Aorta (tissue), 5 donors: Measurements from ENCODE around the gene VAV2. TPM values are rescaled to one million over a fixed set of nuclear protein-coding genes. Genes with fewer than 3 reads are reported as not detected.
A peak's percentile ranks its signal among the peaks of the same experiment; 100 is the strongest.

ENCODE experiments used
- ATAC-seq: fragments of 200-7000 bp; cut with Tn5 transposase; one replicate; pipeline ENCODE4 v1.9.1; 2022; ENCODE audit warnings: moderate library complexity; ENCODE audit not compliant: low FRiP score
- DNase-seq, 2 donors: peaks; one replicate each; pipeline ENCODE4 v3.0.0-alpha.2; 2020
- H3K27ac ChIP-seq, 2 donors: one replicate each; pipeline ENCODE4 v1.5.1; 2013; ENCODE audit warnings: low read length in 2 of 2, mild to moderate bottlenecking in 2 of 2, moderate library complexity in 2 of 2, control low read depth in 1 of 2, inconsistent platforms in 1 of 2, low read depth in 1 of 2
- H3K27me3 ChIP-seq, 2 donors: one replicate each; pipeline ENCODE4 v1.6.1; 2013; ENCODE audit warnings: control low read depth in 1 of 2, low read length in 1 of 2, mild to moderate bottlenecking in 1 of 2, moderate library complexity in 1 of 2; ENCODE audit not compliant: insufficient read depth in 2 of 2, control insufficient read depth in 1 of 2
- H3K36me3 ChIP-seq, 2 donors: one replicate each; pipeline ENCODE4 v1.6.1; 2013; ENCODE audit warnings: control low read depth in 1 of 2, low read length in 1 of 2, mild to moderate bottlenecking in 1 of 2; ENCODE audit not compliant: insufficient read depth in 2 of 2, control insufficient read depth in 1 of 2
- H3K4me1 ChIP-seq, 2 donors: one replicate each; pipeline ENCODE4 v1.6.1; 2013; ENCODE audit warnings: low read length in 2 of 2, control low read depth in 1 of 2, mild to moderate bottlenecking in 1 of 2, moderate library complexity in 1 of 2; ENCODE audit not compliant: insufficient read depth in 2 of 2, control insufficient read depth in 1 of 2
- H3K4me3 ChIP-seq, 2 donors: one replicate each; pipeline ENCODE4 v1.5.1; 2013; ENCODE audit warnings: low read length in 2 of 2, control low read depth in 1 of 2, mild to moderate bottlenecking in 1 of 2
- H3K9me3 ChIP-seq: one replicate; pipeline ENCODE4 v1.6.1; 2013; ENCODE audit warnings: mild to moderate bottlenecking, low read length; ENCODE audit not compliant: control insufficient read depth
- WGBS, 2 donors: extraction: QIAGEN DNeasy Blood & Tissue Kit; methylation state at CpG; one replicate each; pipeline ENCODE4 v1.1.7; 2013; 5-methylcytosine and 5-hydroxymethylcytosine counted together
- intact Hi-C, 2 donors: fragments of 100-400 bp; cut with DNase I; formaldehyde crosslinking; loops; one replicate each; pipeline versions ENCODE4 v1.14.2 to v1.15.0; 2022
- polyA plus RNA-seq, 2 donors: library from polyadenylated mRNA; stranded (reverse); fragments of 200-250 nt; gene quantifications; one replicate each; pipeline ENCODE4 v1.2.3, GENCODE V29; 2013
- total RNA-seq, 2 donors: library from RNA; stranded (reverse); fragmentation: NEBNext Ultra II Directional; extraction: Animal tissue kit (Norgen Biotek cat#: 25700); gene quantifications; one replicate each; pipeline ENCODE4 v1.2.1, GENCODE V29; 2021
- donor health status: healthy with polysubstance abuse.
- donor health status: Bipolar disorder and iron deficiency.
- donor health status: DM: no; HTN: no; CAD: no.
- donor health status: DM: no; HTN: no; CAD: no.
- donor health status: DM: yes; HTN: yes; CAD: no.

Gene VAV2
- total and polyA plus RNA-seq, 4 donors: 9.0 to 25.4 (median 11.8) TPM

DNA sequence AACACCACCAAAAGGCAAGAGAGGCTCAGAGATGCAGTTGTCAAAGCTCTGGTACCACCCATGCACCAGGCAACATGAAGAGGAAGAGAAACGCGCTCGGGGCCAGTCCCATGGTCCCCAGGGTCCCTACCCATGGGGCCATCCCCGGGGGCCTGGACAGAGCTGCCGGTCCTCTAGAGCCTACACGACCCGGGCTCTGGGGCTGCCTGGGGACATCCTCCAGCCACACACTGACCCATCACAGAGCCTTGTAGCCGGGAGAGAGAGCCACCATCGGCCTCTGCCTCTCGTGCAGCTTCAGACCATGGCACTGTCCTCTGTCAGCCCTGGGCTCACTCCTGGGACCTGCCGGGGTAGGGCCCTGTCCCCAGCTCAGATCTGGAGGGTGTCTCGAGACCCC, 23.7 kb downstream of the VAV2 start:
- H3K36me3 ChIP-seq: no peaks in the 10 kb centered on the region
- WGBS, 2 donors: 91 to 93% methylated on average over 12 of the region's 12 CpGs
- H3K9me3 ChIP-seq: no peaks in the 10 kb centered on the region
- DNase-seq (peak; percentile 22 to 76), ATAC-seq (peak; percentile 17)
- H3K4me1 ChIP-seq: no peaks in the 10 kb centered on the region
- H3K27me3 ChIP-seq: no peaks in the 10 kb centered on the region
- intact Hi-C loops: no loop called here
- H3K4me3 ChIP-seq: no peak overlapping the region
- H3K27ac ChIP-seq: no peak overlapping the region

DNA sequence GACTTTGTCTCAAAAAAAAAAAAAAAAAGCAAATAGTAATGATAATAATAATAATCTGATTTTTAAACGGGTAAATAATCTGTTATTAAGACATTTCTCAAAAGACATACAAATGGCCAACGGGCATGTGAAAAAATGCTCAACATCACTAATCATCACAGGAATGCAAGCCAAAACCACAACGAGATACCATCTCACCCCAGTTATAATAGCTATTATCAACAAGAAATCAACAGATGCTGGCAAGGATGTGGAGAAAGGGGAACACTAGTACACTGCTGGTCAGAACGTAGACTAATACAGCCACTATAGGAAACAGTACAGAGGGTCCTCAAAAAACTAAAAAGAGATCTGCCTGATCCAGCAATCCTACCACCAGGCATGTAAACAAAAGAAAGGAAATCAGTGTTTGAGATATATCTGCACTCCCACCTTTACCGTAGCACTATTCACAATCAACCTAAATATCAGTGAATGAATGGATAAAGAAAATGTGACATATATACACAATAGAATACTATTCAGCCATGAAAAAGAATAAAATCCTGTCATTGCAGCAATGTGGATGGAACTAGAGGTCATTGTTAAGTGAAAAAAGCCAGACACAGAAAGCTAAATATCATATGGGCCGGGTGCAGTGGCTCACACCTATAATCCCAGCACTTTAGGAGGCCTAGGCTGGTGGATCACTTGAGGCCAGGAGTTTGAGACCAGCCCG, 24.9 kb downstream of the VAV2 start:
- Histone ChIP-seq H3K9me3 (no peaks in the 10 kb centered on the region), H3K27ac (no peak overlapping the region), H3K27me3 (no peaks in the 10 kb centered on the region), H3K4me3 (no peak overlapping the region), H3K36me3 (no peaks in the 10 kb centered on the region), H3K4me1 (no peaks in the 10 kb centered on the region)
- WGBS, 2 donors: 91 to 94% methylated on average over 7 of the region's 7 CpGs
- intact Hi-C loops: no loop called here
- DNase-seq (no peak), ATAC-seq (no peak)

DNA sequence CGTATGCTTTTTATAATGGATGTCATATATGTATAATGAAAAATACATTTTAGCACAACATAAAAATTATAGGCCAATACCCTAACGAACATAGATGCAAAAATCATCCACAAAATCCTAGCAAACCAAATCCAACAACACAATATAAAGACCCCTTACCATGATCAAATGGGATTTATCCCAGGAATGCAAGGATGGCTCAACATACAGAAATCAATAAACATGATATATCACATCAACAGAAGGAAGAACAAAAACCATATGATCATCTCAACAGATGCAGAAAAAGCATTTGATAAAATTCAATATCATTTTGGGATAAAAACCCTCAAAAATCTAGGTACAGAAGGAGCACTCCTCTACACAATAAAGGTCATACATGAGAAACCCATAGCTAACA, 27.7 kb downstream of the VAV2 start:
- no peak for DNase-seq
- intact Hi-C loops: no loop called here
- Histone ChIP-seq H3K9me3 (no peaks in the 10 kb centered on the region), H3K4me1 (no peaks in the 10 kb centered on the region), H3K27ac (no peak overlapping the region), H3K36me3 (no peaks in the 10 kb centered on the region), H3K27me3 (no peaks in the 10 kb centered on the region), H3K4me3 (no peak overlapping the region)
- 96 to 97% methylated on average over 2 of the region's 2 CpGs for WGBS, 2 donors
- ATAC-seq: no peak

DNA sequence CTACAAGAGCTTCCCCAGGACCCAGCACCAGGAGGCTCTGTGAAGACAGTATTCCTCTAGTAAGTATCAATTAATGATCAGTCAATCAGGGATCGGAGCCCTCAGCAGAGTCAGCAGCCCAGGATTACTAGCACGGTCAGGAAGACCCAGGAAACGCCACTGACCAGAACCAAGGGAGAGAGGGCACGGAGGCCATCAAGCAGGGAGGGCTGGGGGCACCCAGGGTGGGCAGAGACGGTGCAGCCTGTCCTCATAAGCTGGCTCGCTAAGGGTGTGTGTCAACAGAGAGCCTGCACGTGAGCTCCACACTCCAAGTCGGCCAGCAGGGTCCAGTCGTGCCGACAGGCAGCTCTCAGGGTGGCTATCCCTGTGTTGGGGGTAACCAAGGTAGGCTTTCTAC, 29.0 kb downstream of the VAV2 start:
- no peaks in the 10 kb centered on the region for H3K4me1 ChIP-seq
- H3K36me3 ChIP-seq: no peaks in the 10 kb centered on the region
- 86 to 95% methylated on average over 10 of the region's 10 CpGs for WGBS, 2 donors
- DNase-seq (peak; percentile 31 to 57), ATAC-seq (no peak)
- no peaks in the 10 kb centered on the region for H3K27me3 ChIP-seq
- no peaks in the 10 kb centered on the region for H3K9me3 ChIP-seq
- intact Hi-C loops: no loop called here
- H3K4me3 ChIP-seq: no peak overlapping the region
- no peak overlapping the region for H3K27ac ChIP-seq

- ATAC-seq (no peak), DNase-seq (peak; percentile 29 to 65)
- WGBS, 2 donors: 81 to 90% methylated on average over 7 of the region's 7 CpGs
- H3K27ac ChIP-seq: no peak overlapping the region
- H3K36me3 ChIP-seq: no peaks in the 10 kb centered on the region
- no peaks in the 10 kb centered on the region for H3K9me3 ChIP-seq
- no peaks in the 10 kb centered on the region for H3K4me1 ChIP-seq
- no peak overlapping the region for H3K4me3 ChIP-seq
- intact Hi-C loops: no loop called here
- H3K27me3 ChIP-seq: no peaks in the 10 kb centered on the region
These were observed 29.8 kb downstream of the VAV2 start for GRCh38 chr9:133962341-133962740.

DNA sequence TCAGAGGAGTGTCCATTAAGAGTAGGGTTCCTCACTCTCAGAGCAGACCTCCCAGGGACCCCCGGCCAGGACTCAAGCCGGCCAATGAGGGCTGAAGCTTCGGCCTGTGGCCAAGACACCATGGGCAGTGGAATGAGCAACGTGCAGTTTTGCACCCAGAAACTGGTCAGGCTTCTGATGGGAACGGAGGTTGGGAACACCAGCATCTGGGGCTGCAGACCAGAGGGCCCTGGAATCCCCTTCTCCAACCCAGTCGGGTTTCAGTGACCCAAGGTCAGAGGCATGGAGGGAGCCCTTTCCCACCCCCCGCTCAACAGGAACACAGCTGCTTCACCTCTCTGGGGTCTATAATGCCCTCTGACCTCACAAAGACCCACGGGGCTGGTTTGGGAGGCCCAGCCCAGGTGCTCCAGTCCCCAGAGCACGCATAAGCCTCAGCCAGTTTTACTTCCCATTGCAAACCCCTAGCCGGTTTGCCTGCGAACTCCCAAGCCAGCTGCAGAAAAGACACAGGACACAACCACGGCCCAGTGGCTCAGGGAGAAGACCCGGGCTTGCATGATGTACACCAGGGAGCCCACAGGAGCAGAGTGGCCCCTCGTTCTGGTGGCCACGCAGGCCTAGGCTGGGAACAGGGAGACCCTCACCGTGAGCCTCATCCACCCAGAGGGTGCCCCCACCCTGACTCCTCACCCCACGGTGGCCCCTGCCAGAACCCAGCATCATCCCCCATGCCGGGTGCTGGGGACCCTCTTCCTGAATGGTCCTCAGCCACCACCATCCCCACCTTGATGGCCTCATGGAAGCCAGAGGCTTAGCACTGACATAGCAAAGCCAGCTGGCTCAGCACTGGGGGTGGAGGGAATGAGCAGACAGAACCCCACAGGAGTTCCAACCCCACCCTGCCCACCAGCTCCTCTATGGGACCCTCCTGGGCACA, 30.6 kb downstream of the VAV2 start:
- H3K27me3 ChIP-seq: no peaks in the 10 kb centered on the region
- WGBS, 2 donors: 94 to 96% methylated on average over 18 of the region's 18 CpGs
- ATAC-seq: no peak
- peak; percentile 27 to 60 for DNase-seq
- no peak overlapping the region for H3K4me3 ChIP-seq
- no peaks in the 10 kb centered on the region for H3K9me3 ChIP-seq
- no peak overlapping the region for H3K27ac ChIP-seq
- H3K36me3 ChIP-seq: no peaks in the 10 kb centered on the region
- H3K4me1 ChIP-seq: no peaks in the 10 kb centered on the region
- intact Hi-C loops: no loop called here

DNA sequence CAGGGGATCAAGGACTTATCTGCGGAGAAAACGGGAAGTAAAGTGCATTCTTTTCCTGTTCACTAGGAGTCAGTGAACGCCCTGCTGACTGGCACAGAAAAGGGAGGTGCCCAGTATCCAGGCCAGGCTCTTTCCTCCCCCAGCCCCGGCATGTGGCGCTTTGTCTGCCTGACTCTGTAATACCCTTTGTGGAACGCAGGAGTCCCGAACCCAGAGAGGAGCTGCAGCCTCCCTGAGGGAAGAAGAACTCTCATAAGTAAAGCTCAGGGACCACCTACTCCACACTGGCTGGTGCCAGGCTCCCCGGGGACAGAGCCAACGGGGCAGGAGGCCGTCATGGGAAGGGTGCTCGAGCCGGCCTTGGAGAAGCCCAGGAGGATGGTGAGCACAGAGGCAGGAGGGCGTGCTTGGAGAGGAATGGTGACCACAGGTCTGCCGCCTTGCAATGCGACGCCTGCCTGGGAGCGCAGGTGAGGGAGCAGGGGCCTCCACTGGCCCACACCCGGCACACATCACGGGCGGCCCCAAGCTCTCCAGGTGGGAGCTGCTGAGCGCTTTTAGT, 31.5 kb downstream of the VAV2 start:
- intact Hi-C loops: no loop called here
- 91% methylated on average over 21 of the region's 21 CpGs for WGBS, 2 donors
- ATAC-seq (no peak), DNase-seq (peak; percentile 56 to 68)
- Histone ChIP-seq H3K27me3 (no peaks in the 10 kb centered on the region), H3K4me1 (no peaks in the 10 kb centered on the region), H3K27ac (no peak overlapping the region), H3K36me3 (no peaks in the 10 kb centered on the region), H3K9me3 (no peaks in the 10 kb centered on the region), H3K4me3 (no peak overlapping the region)

- ATAC-seq (no peak), DNase-seq (peak; percentile 29 to 72)
- Histone ChIP-seq H3K4me1 (no peaks in the 10 kb centered on the region), H3K27me3 (no peaks in the 10 kb centered on the region), H3K27ac (no peak overlapping the region), H3K4me3 (no peak overlapping the region), H3K9me3 (no peaks in the 10 kb centered on the region), H3K36me3 (no peaks in the 10 kb centered on the region)
- 87 to 94% methylated on average over 19 of the region's 19 CpGs for WGBS, 2 donors
- intact Hi-C loops: no loop called here
These were observed 32.1 kb downstream of the VAV2 start for GRCh38 chr9:133959966-133960567.
